Activated CD8-positive, alpha-beta memory T cell treated with anti-CD3 and anti-CD28 coated beads, Interleukin-2, amount 10 ng/mL, durations not matched to agents 7 days and 5 days (primary cell): ENCODE results near the gene DEFB127. TPM values are rescaled to one million over a fixed set of nuclear protein-coding genes. Genes with fewer than 3 reads are reported as not detected.
"Not testable (repeated sequence)": the region's sequence is repeated elsewhere in the genome, so short reads cannot be mapped to it uniquely, and the experiment has no call there.

Source experiments
- ATAC-seq: fragments of 150-1000 bp; cut with Tn5 transposase; one replicate; pipeline ENCODE4 v1.10.0; 2021; ENCODE audit warnings: moderate library complexity
- CTCF ChIA-PET: fragments of 350-600 bp; sonication (Branson Sonifier 250); formaldehyde crosslinking; loops from one replicate; lab custom pipeline; 2021; ENCODE audit warnings: antibody characterized with exemption; lab: Charles Lee
- DNase-seq: peaks from one replicate; pipeline ENCODE4 v3.0.0-alpha.2; 2020
- H3K27ac Mint-ChIP-seq: one replicate; pipeline ENCODE4 v1.8.0; 2021; ENCODE audit warnings: mild to moderate bottlenecking, mixed read lengths
- H3K27me3 Mint-ChIP-seq: one replicate; pipeline ENCODE4 v1.8.0; 2021; ENCODE audit warnings: mixed read lengths
- H3K36me3 Mint-ChIP-seq: one replicate; pipeline ENCODE4 v1.8.0; 2021; ENCODE audit warnings: mild to moderate bottlenecking, mixed read lengths
- H3K4me1 Mint-ChIP-seq: one replicate; pipeline ENCODE4 v1.8.0; 2021; ENCODE audit warnings: mixed read lengths
- H3K4me3 Mint-ChIP-seq: one replicate; pipeline ENCODE4 v1.8.0; 2021; ENCODE audit warnings: mild to moderate bottlenecking, moderate library complexity, mixed read lengths
- H3K9me3 Mint-ChIP-seq: one replicate; pipeline ENCODE4 v1.8.0; 2022; ENCODE audit warnings: low read depth, mixed read lengths
- total RNA-seq, 2 experiments: library from RNA; stranded (reverse); gene quantifications; one replicate each; pipeline ENCODE4 v1.2.3, GENCODE V29; 2021

Gene DEFB127
- total RNA-seq: not detected

GRCh38 chr20:157154-157553 is at the start of gene DEFB127:
Gene DEFB127 (plus strand): TSS chr20:157454. CDS start chr20:157545, 91 bp downstream.
- no peaks in the 10 kb centered on the region for H3K9me3 Mint-ChIP-seq
- peaks cover 37% of the 10 kb centered on the region for H3K27me3 Mint-ChIP-seq
- ATAC-seq: no peak
- CTCF ChIA-PET: no interaction called here
- DNase-seq: no peak
- no peaks in the 10 kb centered on the region for H3K36me3 Mint-ChIP-seq
- H3K4me3 Mint-ChIP-seq: no peak within 1 kb of the TSS
- H3K4me1 Mint-ChIP-seq: no peaks in the 10 kb centered on the region
- H3K27ac Mint-ChIP-seq: no peak within 1 kb of the TSS

DNA sequence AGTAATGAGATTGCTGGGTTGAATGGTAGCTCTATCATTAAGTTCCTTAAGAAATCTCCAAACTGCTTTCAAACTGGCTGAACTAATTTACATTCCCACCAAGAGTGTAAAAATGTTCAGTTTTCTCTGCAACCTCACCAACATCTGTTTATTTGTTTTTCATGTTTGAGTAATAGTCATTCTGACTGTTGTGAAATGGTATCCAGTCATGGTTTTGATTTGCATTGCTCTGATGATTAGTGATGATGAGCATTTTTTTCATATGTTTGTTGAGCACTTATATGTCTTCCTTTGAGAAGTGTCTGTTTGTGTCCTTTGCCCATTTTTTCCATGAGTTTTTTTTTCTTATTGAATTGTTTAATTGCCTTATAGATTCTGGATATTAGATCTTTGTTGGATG is 44.9 kb upstream of the DEFB127 start:
- Mint-ChIP-seq H3K9me3 (no peaks in the 10 kb centered on the region), H3K4me3 (no peak overlapping the region), H3K36me3 (no peaks in the 10 kb centered on the region), H3K27ac (no peak overlapping the region), H3K27me3 (peaks cover 36% of the 10 kb centered on the region), H3K4me1 (no peaks in the 10 kb centered on the region)
- DNase-seq: no peak
- CTCF ChIA-PET: no interaction called here
- no peak for ATAC-seq

DNA sequence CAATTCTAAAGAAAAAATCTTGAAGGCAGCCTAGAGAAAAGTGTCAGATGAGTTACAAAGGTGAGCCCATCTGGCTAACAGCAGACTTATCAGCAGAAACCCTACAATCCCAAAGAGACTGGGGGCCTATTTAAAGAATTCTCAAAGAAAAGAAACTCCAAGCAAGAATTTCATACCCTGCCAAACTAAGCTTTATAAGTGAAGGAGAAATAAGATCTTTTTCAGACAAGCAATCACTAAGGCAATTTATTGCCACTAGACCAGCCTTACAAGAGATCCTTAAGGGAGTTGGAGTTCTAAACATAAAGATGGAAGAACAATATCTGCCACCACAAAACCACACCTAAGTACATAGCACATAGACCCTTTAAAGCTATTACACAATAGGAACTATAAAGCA is 39.7 kb upstream of the DEFB127 start:
- Mint-ChIP-seq H3K27me3 (peaks cover 34% of the 10 kb centered on the region), H3K36me3 (no peaks in the 10 kb centered on the region), H3K4me3 (no peak overlapping the region), H3K9me3 (no peaks in the 10 kb centered on the region), H3K27ac (no peak overlapping the region), H3K4me1 (no peaks in the 10 kb centered on the region)
- no peak for ATAC-seq
- no peak for DNase-seq
- CTCF ChIA-PET: no interaction called here

DNA sequence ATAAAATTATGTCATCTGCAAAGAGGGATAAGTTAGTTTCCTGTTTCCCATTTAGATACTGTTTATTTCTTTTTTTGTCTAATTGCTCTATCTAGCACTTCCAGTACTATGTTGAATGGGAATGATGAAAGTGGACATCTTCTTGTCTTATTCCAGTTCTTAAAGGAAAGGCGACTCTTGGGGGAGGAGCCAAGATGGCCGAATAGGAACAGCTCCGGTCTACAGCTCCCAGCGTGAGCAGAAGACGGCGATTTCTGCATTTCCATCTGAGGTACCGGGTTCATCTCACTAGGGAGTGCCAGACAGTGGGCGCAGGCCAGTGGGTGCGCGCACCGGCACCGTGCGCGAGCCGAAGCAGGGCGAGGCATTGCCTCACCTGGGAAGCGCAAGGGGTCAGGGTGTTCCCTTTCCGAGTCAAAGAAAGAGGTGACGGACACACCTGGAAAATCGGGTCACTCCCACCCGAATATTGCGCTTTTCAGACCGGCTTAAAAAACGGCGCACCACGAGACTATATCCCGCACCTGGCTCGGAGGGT is 27.4 kb upstream of the DEFB127 start:
- H3K27ac Mint-ChIP-seq, H3K4me3 Mint-ChIP-seq, DNase-seq, H3K9me3 Mint-ChIP-seq, H3K36me3 Mint-ChIP-seq, ATAC-seq, CTCF ChIA-PET, H3K4me1 Mint-ChIP-seq: not testable (repeated sequence)
- peaks cover 16% of the 10 kb centered on the region for H3K27me3 Mint-ChIP-seq

GRCh38 chr20:137668-138490 is 19.4 kb upstream of the DEFB127 start:
- no peak for ATAC-seq
- Mint-ChIP-seq H3K4me3 (no peak overlapping the region), H3K27ac (no peak overlapping the region), H3K9me3 (no peaks in the 10 kb centered on the region), H3K36me3 (no peaks in the 10 kb centered on the region), H3K27me3 (peaks cover 31% of the 10 kb centered on the region), H3K4me1 (no peaks in the 10 kb centered on the region)
- CTCF ChIA-PET: interaction anchor here (1.0 kb wide), 1 partner anchor 82 kb away, joined by 3 read pairs; no protein-coding TSS in a partner anchor
- no peak for DNase-seq

GRCh38 chr20:142290-142689 is 15.0 kb upstream of the DEFB127 start, which contains the start of gene DEFB126:
Gene DEFB126 (plus strand): TSS chr20:142590. CDS start chr20:142629, 39 bp downstream.
- ATAC-seq (no peak), DNase-seq (no peak)
- Mint-ChIP-seq H3K36me3 (no peaks in the 10 kb centered on the region), H3K27ac (no peak within 1 kb of the TSS), H3K4me3 (no peak within 1 kb of the TSS), H3K9me3 (no peaks in the 10 kb centered on the region), H3K4me1 (no peaks in the 10 kb centered on the region), H3K27me3 (peaks cover 52% of the 10 kb centered on the region)
- CTCF ChIA-PET: no interaction called here

- ATAC-seq (no peak), DNase-seq (no peak)
- H3K27ac Mint-ChIP-seq: no peak overlapping the region
- H3K27me3 Mint-ChIP-seq: peaks cover 48% of the 10 kb centered on the region
- no peak overlapping the region for H3K4me3 Mint-ChIP-seq
- H3K36me3 Mint-ChIP-seq: no peaks in the 10 kb centered on the region
- H3K4me1 Mint-ChIP-seq: no peaks in the 10 kb centered on the region
- CTCF ChIA-PET: no interaction called here
- no peaks in the 10 kb centered on the region for H3K9me3 Mint-ChIP-seq
Measured at GRCh38 chr20:145877-146276, 11.4 kb upstream of the DEFB127 start.

DNA sequence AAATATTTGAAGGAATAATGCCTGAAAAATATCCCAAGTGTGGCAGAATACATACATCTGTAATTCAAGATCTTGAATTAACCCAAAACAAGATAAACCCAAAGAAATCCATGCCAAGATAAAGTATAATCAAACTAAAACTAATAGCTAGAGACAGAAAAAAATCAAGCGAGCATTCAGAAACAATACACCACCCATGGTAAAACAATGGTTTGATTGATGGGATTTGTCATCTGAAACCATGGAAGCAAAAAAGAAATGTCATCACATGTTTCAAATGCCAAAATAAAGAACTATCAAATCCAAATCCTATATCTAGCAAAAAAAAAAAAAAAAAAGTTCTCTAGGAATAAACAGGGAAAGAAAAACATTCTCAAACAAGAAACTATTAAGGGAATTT is 5.1 kb upstream of the DEFB127 start:
- DNase-seq (no peak), ATAC-seq (no peak)
- no peaks in the 10 kb centered on the region for H3K4me1 Mint-ChIP-seq
- H3K27ac Mint-ChIP-seq: no peak overlapping the region
- no peak overlapping the region for H3K4me3 Mint-ChIP-seq
- CTCF ChIA-PET: no interaction called here
- no peaks in the 10 kb centered on the region for H3K36me3 Mint-ChIP-seq
- H3K27me3 Mint-ChIP-seq: peaks cover 34% of the 10 kb centered on the region
- H3K9me3 Mint-ChIP-seq: no peaks in the 10 kb centered on the region

- CTCF ChIA-PET: no interaction called here
- DNase-seq (no peak), ATAC-seq (no peak)
- Mint-ChIP-seq H3K27ac (no peak overlapping the region), H3K9me3 (no peaks in the 10 kb centered on the region), H3K4me3 (no peak overlapping the region), H3K36me3 (no peaks in the 10 kb centered on the region), H3K4me1 (no peaks in the 10 kb centered on the region), H3K27me3 (peaks cover 26% of the 10 kb centered on the region)
Measured at GRCh38 chr20:164618-165017, 7.4 kb downstream of the DEFB127 start.

DNA sequence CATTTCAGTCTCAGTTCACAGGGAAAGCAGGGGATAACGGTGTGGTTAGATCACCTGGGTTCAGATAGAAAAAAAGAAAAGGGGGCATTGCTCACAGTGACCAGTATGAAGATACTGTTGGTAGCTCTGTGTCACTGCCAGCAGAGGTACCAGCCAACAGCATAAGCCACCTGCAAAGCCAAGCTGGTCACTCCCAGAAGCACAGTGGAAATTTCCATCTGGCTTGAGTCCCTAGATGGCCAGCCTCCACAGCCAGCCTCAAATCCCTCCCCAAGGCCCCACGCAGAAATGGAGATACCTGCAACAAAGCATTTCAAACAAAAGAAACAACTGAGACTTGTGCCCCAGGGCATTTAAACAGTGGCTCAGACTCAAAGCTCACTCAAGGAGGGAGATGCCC is 11.6 kb downstream of the DEFB127 start:
- H3K36me3 Mint-ChIP-seq: no peaks in the 10 kb centered on the region
- ATAC-seq: no peak
- no peak overlapping the region for H3K27ac Mint-ChIP-seq
- no peak overlapping the region for H3K4me3 Mint-ChIP-seq
- no peaks in the 10 kb centered on the region for H3K4me1 Mint-ChIP-seq
- no peak for DNase-seq
- CTCF ChIA-PET: no interaction called here
- H3K9me3 Mint-ChIP-seq: no peaks in the 10 kb centered on the region
- H3K27me3 Mint-ChIP-seq: peaks cover 22% of the 10 kb centered on the region

DNA sequence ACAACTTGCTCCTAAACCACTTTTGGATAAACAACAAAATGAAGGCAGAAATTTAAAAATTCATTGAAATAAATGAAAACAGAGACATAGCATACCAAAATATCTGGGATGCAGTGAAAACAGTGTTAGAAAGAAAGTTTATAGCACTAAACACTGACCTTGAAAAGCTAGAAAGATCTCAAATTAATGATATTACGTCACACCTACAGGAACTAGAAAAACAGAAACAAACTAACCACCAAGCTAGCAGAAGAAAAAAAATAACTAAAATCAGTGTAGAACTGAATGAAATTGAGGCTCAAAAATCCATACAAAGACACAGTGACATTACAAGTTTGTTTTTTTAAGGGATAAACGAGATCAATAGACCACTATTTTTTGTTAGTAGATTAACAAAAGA is 27.0 kb downstream of the DEFB127 start:
- Mint-ChIP-seq H3K9me3 (peaks cover 12% of the 10 kb centered on the region), H3K4me3 (no peak overlapping the region), H3K27me3 (peaks cover 75% of the 10 kb centered on the region), H3K27ac (no peak overlapping the region), H3K4me1 (peaks cover 15% of the 10 kb centered on the region), H3K36me3 (peaks cover 3% of the 10 kb centered on the region)
- DNase-seq: no peak
- CTCF ChIA-PET: no interaction called here
- no peak for ATAC-seq

DNA sequence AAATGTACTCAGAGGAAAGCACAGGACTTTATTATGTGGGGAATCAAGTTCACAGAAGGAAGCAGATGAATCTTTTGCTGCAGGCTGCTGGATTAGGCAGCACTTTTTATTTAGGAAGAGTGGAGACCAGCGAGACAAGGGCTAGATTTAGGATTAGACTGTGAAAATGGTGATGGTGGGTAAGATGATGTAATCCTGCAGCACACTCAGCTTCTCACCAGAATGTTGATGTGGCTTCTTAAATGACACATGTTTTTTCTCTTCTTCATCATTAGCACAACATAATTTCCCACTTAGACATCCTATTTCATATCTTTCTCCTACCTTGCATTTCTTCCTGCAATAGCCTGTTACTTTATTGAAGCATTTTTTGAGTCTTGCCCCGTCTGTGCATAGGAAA is 30.5 kb downstream of the DEFB127 start:
- CTCF ChIA-PET: no interaction called here
- H3K4me3 Mint-ChIP-seq: no peak overlapping the region
- peaks cover 12% of the 10 kb centered on the region for H3K9me3 Mint-ChIP-seq
- no peak for DNase-seq
- ATAC-seq: no peak
- H3K36me3 Mint-ChIP-seq: peaks cover 3% of the 10 kb centered on the region
- peaks cover 15% of the 10 kb centered on the region for H3K4me1 Mint-ChIP-seq
- H3K27ac Mint-ChIP-seq: no peak overlapping the region
- peaks cover 65% of the 10 kb centered on the region for H3K27me3 Mint-ChIP-seq

- peaks cover 47% of the 10 kb centered on the region for H3K27me3 Mint-ChIP-seq
Measured at GRCh38 chr20:189611-190010, 32.4 kb downstream of the DEFB127 start, which contains the start of gene DEFB128. Gene DEFB128 (minus strand): TSS chr20:189711. CDS start chr20:189623, 88 bp downstream.

GRCh38 chr20:198225-198624 is 41.0 kb downstream of the DEFB127 start:
- CTCF ChIA-PET: no interaction called here
- H3K27ac Mint-ChIP-seq: no peak overlapping the region
- no peaks in the 10 kb centered on the region for H3K4me1 Mint-ChIP-seq
- H3K9me3 Mint-ChIP-seq: no peaks in the 10 kb centered on the region
- no peak for DNase-seq
- no peak overlapping the region for H3K4me3 Mint-ChIP-seq
- peaks cover 27% of the 10 kb centered on the region for H3K27me3 Mint-ChIP-seq
- no peaks in the 10 kb centered on the region for H3K36me3 Mint-ChIP-seq
- no peak for ATAC-seq

More at GRCh38 chr20:189611-190010, 32.4 kb downstream of the DEFB127 start, which contains the start of gene DEFB128:
- ATAC-seq (no peak), DNase-seq (no peak)
- Mint-ChIP-seq H3K4me1 (peaks cover 5% of the 10 kb centered on the region), H3K4me3 (no peak within 1 kb of the TSS), H3K36me3 (no peaks in the 10 kb centered on the region), H3K27ac (no peak within 1 kb of the TSS), H3K9me3 (peaks cover under 1% of the 10 kb centered on the region)
- CTCF ChIA-PET: no interaction called here
